A549 (cell line): ENCODE data around the gene SH3BGRL. TPM values are rescaled to one million over a fixed set of nuclear protein-coding genes. Genes with fewer than 3 reads are reported as not detected.

Source experiments
- ATAC-seq, 2 experiments: fragments of 200-7000 bp in 1 of 2; fragments of >200 bp in 1 of 2; cut with Nextera tagmentation in 1 of 2; cut with Tn5 transposase in 1 of 2; 3 replicates each; pipeline versions ENCODE4 v1.8.0 to v1.9.1; 2018 to 2020; ENCODE audit warnings: mild to moderate bottlenecking in 1 of 2, moderate library complexity in 1 of 2
- CTCF ChIA-PET: fragments of 300-600 bp; sonication (Branson Sonifier 250); formaldehyde crosslinking; extraction: SDS; loops from one replicate; lab custom pipeline; 2021; ENCODE audit warnings: antibody characterized with exemption, inconsistent platforms; lab: Yijun Ruan, JAX
- POLR2A ChIA-PET: fragments of 350-600 bp; formaldehyde crosslinking; extraction: SDS; loops from one replicate; lab custom pipeline; 2021; ENCODE audit warnings: antibody characterized with exemption, inconsistent platforms; lab: Yijun Ruan, JAX
- DNase-seq, 2 experiments: peaks; one replicate each; pipeline versions ENCODE4 v3.0.0 to v3.0.0-alpha.2; 2011 to 2016; ENCODE audit warnings: low read depth in 1 of 2, low spot score in 1 of 2
- FAIRE-seq: peaks from 2 replicates; lab custom pipeline; 2011; peaks lifted over from hg19 to GRCh38; lab: Jason Lieb, UNC
- H3K27ac ChIP-seq, 2 experiments: fragments of >200 bp; sonication (Bioruptor Twin); formaldehyde crosslinking; 3 replicates each; pipeline ENCODE4 v1.5.1; 2016 to 2017
- H3K4me1 ChIP-seq: fragments of >200 bp; sonication (Bioruptor Twin); formaldehyde crosslinking; 3 replicates; pipeline ENCODE4 v1.6.1; 2016
- H3K4me2 ChIP-seq: fragments of >200 bp; sonication (Bioruptor Twin); formaldehyde crosslinking; 3 replicates; pipeline ENCODE4 v1.6.1; 2016
- H3K4me3 ChIP-seq: fragments of >200 bp; sonication (Bioruptor Twin); formaldehyde crosslinking; 3 replicates; pipeline ENCODE4 v1.5.1; 2016
- H3K9me3 ChIP-seq: fragments of >200 bp; sonication (Bioruptor Twin); formaldehyde crosslinking; 3 replicates; pipeline ENCODE4 v1.6.1; 2016
- CBX8 ChIP-seq: fragments of 200-600 bp; sonication (generic); IDR thresholded peaks from 2 replicates; pipeline ENCODE4 v1.6.1; 2016
- CEBPB ChIP-seq, 2 experiments: fragments of >200 bp in 1 of 2; sonication (Bioruptor Twin) in 1 of 2; formaldehyde crosslinking in 1 of 2; IDR thresholded peaks; 2 replicates each; pipeline ENCODE4 v1.6.1; 2012 to 2016
- CHD2 ChIP-seq: fragments of 150-350 bp; IDR thresholded peaks from 2 replicates; pipeline ENCODE4 v1.6.1; 2014; ENCODE audit warnings: low read length; ENCODE audit not compliant: partially characterized antibody
- CHD4 ChIP-seq: fragments of 200-600 bp; sonication (generic); IDR thresholded peaks from 2 replicates; pipeline ENCODE4 v1.6.1; 2016; ENCODE audit warnings: antibody characterized with exemption, mild to moderate bottlenecking, borderline replicate concordance
- EHMT2 ChIP-seq: fragments of 200-600 bp; sonication (generic); IDR thresholded peaks from 2 replicates; pipeline ENCODE4 v1.6.1; 2016; ENCODE audit warnings: antibody characterized with exemption, low read depth, mild to moderate bottlenecking, moderate library complexity
- EP300 ChIP-seq, 2 experiments: fragments of >200 bp; sonication (Bioruptor Twin); formaldehyde crosslinking; IDR thresholded peaks; 2 replicates in 1 of 2; 3 replicates in 1 of 2; pipeline ENCODE4 v1.6.1; 2016 to 2017
- ESRRA ChIP-seq: fragments of 150-350 bp; IDR thresholded peaks from 2 replicates; pipeline ENCODE4 v1.6.1; 2014; ENCODE audit warnings: mild to moderate bottlenecking, low read length, borderline replicate concordance
- FOSB ChIP-seq: fragments of 250-450 bp; sonication (Bioruptor Pico); IDR thresholded peaks from 2 replicates; pipeline ENCODE4 v1.5.0; 2020; ENCODE audit warnings: mild to moderate bottlenecking, moderate library complexity
- FOXS1 ChIP-seq: fragments of 250-450 bp; sonication (Bioruptor Pico); IDR thresholded peaks from 2 replicates; pipeline ENCODE4 v1.5.0; 2020; ENCODE audit warnings: mild to moderate bottlenecking, moderate library complexity
- HDAC2 ChIP-seq: fragments of 200-600 bp; sonication (generic); IDR thresholded peaks from 2 replicates; pipeline ENCODE4 v1.6.1; 2016
- HEYL ChIP-seq: fragments of 250-450 bp; sonication (Bioruptor Pico); IDR thresholded peaks from 2 replicates; pipeline ENCODE4 v1.8.0; 2021; ENCODE audit warnings: mild to moderate bottlenecking, moderate library complexity
- HOXA7 ChIP-seq: fragments of 250-450 bp; sonication (Bioruptor Pico); IDR thresholded peaks from 2 replicates; pipeline ENCODE4 v1.5.0; 2020; ENCODE audit warnings: mild to moderate bottlenecking, moderate library complexity
- HOXB13 ChIP-seq: fragments of 250-450 bp; sonication (Bioruptor Pico); IDR thresholded peaks from 2 replicates; pipeline ENCODE4 v1.5.0; 2020; ENCODE audit warnings: low read depth, mild to moderate bottlenecking, moderate library complexity
- HOXB5 ChIP-seq: fragments of 250-450 bp; sonication (Bioruptor Pico); IDR thresholded peaks from 2 replicates; pipeline ENCODE4 v1.5.0; 2020; ENCODE audit warnings: mild to moderate bottlenecking, moderate library complexity
- JUNB ChIP-seq: fragments of >200 bp; sonication (Bioruptor Twin); formaldehyde crosslinking; IDR thresholded peaks from 2 replicates; pipeline ENCODE4 v1.6.1; 2016
- MAFK ChIP-seq: fragments of 450-650 bp; IDR thresholded peaks from 2 replicates; pipeline ENCODE4 v1.6.1; 2014; ENCODE audit not compliant: partially characterized antibody
- MAZ ChIP-seq: fragments of 150-350 bp; IDR thresholded peaks from 2 replicates; pipeline ENCODE4 v1.6.1; 2014; ENCODE audit warnings: antibody characterized with exemption, low read depth, low read length, borderline replicate concordance
- RARB ChIP-seq: fragments of 250-450 bp; sonication (Bioruptor Pico); IDR thresholded peaks from 2 replicates; pipeline ENCODE4 v1.8.0; 2021; ENCODE audit warnings: mild to moderate bottlenecking, moderate library complexity
- RFX5 ChIP-seq: fragments of 450-650 bp; IDR thresholded peaks from 2 replicates; pipeline ENCODE4 v1.7.1; 2014; ENCODE audit warnings: antibody characterized with exemption, mild to moderate bottlenecking, moderate library complexity
- SMC3 ChIP-seq: fragments of >200 bp; sonication (Bioruptor Twin); formaldehyde crosslinking; IDR thresholded peaks from 3 replicates; pipeline ENCODE4 v1.6.1; 2018; ENCODE audit warnings: inconsistent platforms
- TFCP2L1 ChIP-seq: fragments of 250-450 bp; sonication (Bioruptor Pico); IDR thresholded peaks from 2 replicates; pipeline ENCODE4 v1.5.0; 2021; ENCODE audit warnings: mild to moderate bottlenecking
- TP53 ChIP-seq: fragments of 250-450 bp; sonication (Bioruptor Pico); IDR thresholded peaks from 2 replicates; pipeline ENCODE4 v1.5.0; 2021; ENCODE audit warnings: mild to moderate bottlenecking, moderate library complexity
- ZC3H11A ChIP-seq: fragments of 450-650 bp; IDR thresholded peaks from 2 replicates; pipeline ENCODE4 v1.6.1; 2014; ENCODE audit warnings: antibody characterized with exemption, mild to moderate bottlenecking
- ZFP36 ChIP-seq: fragments of 450-650 bp; IDR thresholded peaks from 2 replicates; pipeline ENCODE4 v1.6.1; 2014; ENCODE audit warnings: borderline replicate concordance; ENCODE audit not compliant: partially characterized antibody
- ZSCAN20 ChIP-seq: fragments of 250-450 bp; sonication (Bioruptor Pico); IDR thresholded peaks from 2 replicates; pipeline ENCODE4 v1.8.0; 2022; ENCODE audit warnings: mild to moderate bottlenecking, moderate library complexity
- WGBS: methylation state at CpG from one replicate; pipeline ENCODE4 v1.1.6; 2017; ENCODE audit errors: missing lambda C conversion rate; 5-methylcytosine and 5-hydroxymethylcytosine counted together
- polyA plus RNA-seq, 4 experiments: library from polyadenylated mRNA; depleted of rRNA in 3 of 4; stranded (reverse); fragments of >200 nt; fragmentation: RNase III in 1 of 4; extraction: RNeasy Plus Mini Kit Qiagen cat#74134 plus additional on column Dnase treatment in 1 of 4; gene quantifications; 2 replicates in 3 of 4; 3 replicates in 1 of 4; pipeline ENCODE4 v1.2.3, GENCODE V29; 2011 to 2017
- TF ChIP-seq, protein P1 (sequence below): fragments of >200 bp; sonication (Bioruptor Twin); formaldehyde crosslinking; IDR thresholded peaks from 3 replicates; pipeline ENCODE4 v1.6.1; 2016
- TF ChIP-seq, protein P2 (sequence below): fragments of 450-650 bp; IDR thresholded peaks from 2 replicates; pipeline ENCODE4 v1.6.1; 2014; ENCODE audit warnings: antibody characterized with exemption
- TF ChIP-seq, protein P3 (sequence below): IDR thresholded peaks from 2 replicates; pipeline ENCODE4 v1.6.1; 2012
- TF ChIP-seq, protein P4 (sequence below): IDR thresholded peaks from 2 replicates; pipeline ENCODE4 v1.6.1; 2012

Gene SH3BGRL
- polyA plus RNA-seq, 2 of the 4 experiments (the other 2 are of a cell fraction) = 57.8 to 110 TPM

DNA sequence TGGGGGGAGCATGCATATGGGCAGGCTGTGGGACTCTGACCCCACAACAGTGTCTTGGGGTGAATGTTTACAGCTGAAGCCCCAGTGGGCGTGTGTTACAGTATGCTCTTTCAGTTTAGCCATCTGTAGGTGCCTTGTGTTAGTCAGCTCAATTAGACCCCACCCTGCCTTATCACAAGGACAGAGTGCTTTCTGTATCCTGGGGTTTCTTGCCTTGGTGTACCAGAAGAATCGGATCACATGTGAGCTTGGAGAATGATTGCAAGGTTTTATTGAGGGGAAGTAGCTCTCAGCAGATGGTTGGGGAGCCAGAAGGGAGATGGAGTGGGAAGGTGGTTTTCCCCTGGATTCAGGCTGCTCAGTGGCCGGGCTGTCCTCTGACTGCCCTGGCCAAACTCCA is 27.3 kb downstream of the SH3BGRL start:
- Histone ChIP-seq H3K27ac (no peak overlapping the region), H3K4me3 (no peak overlapping the region), H3K4me2 (no peak overlapping the region), H3K4me1 (no peaks in the 10 kb centered on the region), H3K9me3 (no peaks in the 10 kb centered on the region)
- FAIRE-seq = no peak
- DNase-seq = no peak
- TF ChIP-seq HOXB5 = no peak
- no peak for TF ChIP-seq FOXS1 (CRISPR knock-in tag)
- TF ChIP-seq TFCP2L1 (CRISPR knock-in tag) = no peak
- TF ChIP-seq ZC3H11A = no peak
- no peak for ATAC-seq
- CTCF ChIA-PET = no interaction called here
- 70% methylated on average over 3 of the region's 3 CpGs for WGBS
- POLR2A ChIA-PET = no interaction called here

DNA sequence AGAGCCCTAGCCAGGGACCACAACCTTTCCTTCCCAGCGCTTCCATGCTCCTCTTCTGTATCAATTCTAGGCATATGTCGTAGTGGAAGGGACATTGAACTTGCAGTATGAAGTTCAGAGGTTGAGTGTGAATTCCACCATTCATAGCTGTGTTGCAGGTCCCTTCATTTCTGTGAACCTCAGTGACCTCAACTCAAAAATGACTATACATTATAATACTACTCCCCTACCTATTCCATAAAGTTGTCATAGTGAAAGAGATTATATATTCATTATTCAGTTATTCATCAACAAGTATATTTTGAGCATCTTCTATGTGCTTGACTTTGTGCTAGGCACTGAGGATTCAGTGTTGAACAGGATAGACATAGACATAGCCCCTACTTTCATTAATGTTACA is 28.0 kb downstream of the SH3BGRL start:
- TF ChIP-seq, protein P1, sequence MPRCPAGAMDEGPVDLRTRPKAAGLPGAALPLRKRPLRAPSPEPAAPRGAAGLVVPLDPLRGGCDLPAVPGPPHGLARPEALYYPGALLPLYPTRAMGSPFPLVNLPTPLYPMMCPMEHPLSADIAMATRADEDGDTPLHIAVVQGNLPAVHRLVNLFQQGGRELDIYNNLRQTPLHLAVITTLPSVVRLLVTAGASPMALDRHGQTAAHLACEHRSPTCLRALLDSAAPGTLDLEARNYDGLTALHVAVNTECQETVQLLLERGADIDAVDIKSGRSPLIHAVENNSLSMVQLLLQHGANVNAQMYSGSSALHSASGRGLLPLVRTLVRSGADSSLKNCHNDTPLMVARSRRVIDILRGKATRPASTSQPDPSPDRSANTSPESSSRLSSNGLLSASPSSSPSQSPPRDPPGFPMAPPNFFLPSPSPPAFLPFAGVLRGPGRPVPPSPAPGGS = no peak
- TF ChIP-seq, protein P2, sequence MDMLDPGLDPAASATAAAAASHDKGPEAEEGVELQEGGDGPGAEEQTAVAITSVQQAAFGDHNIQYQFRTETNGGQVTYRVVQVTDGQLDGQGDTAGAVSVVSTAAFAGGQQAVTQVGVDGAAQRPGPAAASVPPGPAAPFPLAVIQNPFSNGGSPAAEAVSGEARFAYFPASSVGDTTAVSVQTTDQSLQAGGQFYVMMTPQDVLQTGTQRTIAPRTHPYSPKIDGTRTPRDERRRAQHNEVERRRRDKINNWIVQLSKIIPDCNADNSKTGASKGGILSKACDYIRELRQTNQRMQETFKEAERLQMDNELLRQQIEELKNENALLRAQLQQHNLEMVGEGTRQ = no peak
- TF ChIP-seq, protein P3, sequence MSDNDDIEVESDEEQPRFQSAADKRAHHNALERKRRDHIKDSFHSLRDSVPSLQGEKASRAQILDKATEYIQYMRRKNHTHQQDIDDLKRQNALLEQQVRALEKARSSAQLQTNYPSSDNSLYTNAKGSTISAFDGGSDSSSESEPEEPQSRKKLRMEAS = no peak
- no peak for TF ChIP-seq HOXB13
- TF ChIP-seq MAZ = no peak
- no peak for TF ChIP-seq CEBPB (IDR thresholded peaks at IDR 0.05)
- TF ChIP-seq EP300 (IDR thresholded peaks at IDR 0.05) = no peak
- TF ChIP-seq SMC3 = no peak
- no peak for TF ChIP-seq CHD2
- no peak for TF ChIP-seq CHD4
- no peak for TF ChIP-seq JUNB
- no peak for TF ChIP-seq FOSB
- TF ChIP-seq MAFK = no peak
- no peak for TF ChIP-seq ZFP36
- no peak for TF ChIP-seq RARB (CRISPR knock-in tag)
- no peak for TF ChIP-seq TP53 (CRISPR knock-in tag)
- TF ChIP-seq ZSCAN20 (CRISPR knock-in tag) = no peak
- H3K4me3 ChIP-seq = no peak overlapping the region
- no peaks in the 10 kb centered on the region for H3K4me1 ChIP-seq
- no peak overlapping the region for H3K4me2 ChIP-seq
- ATAC-seq (no peak), DNase-seq (no peak), FAIRE-seq (no peak)
- ChIA-PET CTCF (no interaction called here), POLR2A (no interaction called here)
- H3K9me3 ChIP-seq = no peaks in the 10 kb centered on the region
- H3K27ac ChIP-seq = no peak overlapping the region
- WGBS = 91% methylated on average over 2 of the region's 2 CpGs

DNA sequence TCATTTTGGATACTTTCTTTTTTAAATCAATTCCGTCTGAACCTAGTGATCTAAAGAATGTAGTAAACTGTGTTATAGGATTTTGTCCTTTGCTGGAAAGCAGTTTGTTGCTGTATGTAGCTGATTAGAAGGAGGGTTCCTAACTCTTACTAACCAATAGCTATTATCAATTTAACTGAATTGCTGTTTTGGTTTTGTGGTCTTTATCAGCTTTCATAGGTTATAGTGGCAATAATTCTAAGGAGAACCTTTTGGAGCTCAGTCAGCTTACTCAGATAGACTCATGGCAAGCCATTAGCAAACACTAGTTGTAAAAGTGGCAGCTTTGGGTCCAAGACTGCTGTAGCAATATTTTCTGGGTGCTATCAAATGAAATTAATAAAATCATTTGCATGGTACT is 29.6 kb downstream of the SH3BGRL start:
- no peak overlapping the region for H3K4me2 ChIP-seq
- H3K4me3 ChIP-seq = no peak overlapping the region
- DNase-seq = no peak
- FAIRE-seq = no peak
- TF ChIP-seq TP53 (CRISPR knock-in tag) (no peak), EHMT2 (no peak), HDAC2 (no peak), HOXB13 (no peak), ZC3H11A (no peak), HOXA7 (CRISPR knock-in tag) (no peak), JUNB (no peak), FOSB (no peak), ESRRA (no peak), CBX8 (no peak), CEBPB (IDR thresholded peaks at IDR 0.05) (no peak), RFX5 (no peak), HEYL (CRISPR knock-in tag) (no peak), FOXS1 (CRISPR knock-in tag) (no peak)
- TF ChIP-seq, protein P1 = no peak
- TF ChIP-seq, protein P4, sequence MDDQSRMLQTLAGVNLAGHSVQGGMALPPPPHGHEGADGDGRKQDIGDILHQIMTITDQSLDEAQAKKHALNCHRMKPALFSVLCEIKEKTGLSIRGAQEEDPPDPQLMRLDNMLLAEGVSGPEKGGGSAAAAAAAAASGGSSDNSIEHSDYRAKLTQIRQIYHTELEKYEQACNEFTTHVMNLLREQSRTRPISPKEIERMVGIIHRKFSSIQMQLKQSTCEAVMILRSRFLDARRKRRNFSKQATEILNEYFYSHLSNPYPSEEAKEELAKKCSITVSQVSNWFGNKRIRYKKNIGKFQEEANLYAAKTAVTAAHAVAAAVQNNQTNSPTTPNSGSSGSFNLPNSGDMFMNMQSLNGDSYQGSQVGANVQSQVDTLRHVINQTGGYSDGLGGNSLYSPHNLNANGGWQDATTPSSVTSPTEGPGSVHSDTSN = no peak
- no peaks in the 10 kb centered on the region for H3K9me3 ChIP-seq
- no peak overlapping the region for H3K27ac ChIP-seq
- POLR2A ChIA-PET = no interaction called here
- 80% methylated on average over 1 of the region's 1 CpG for WGBS
- no peak for ATAC-seq
- CTCF ChIA-PET = no interaction called here
- H3K4me1 ChIP-seq = no peaks in the 10 kb centered on the region
